ENCODE data around the gene PALS2.

PALS2 gene

DNA sequence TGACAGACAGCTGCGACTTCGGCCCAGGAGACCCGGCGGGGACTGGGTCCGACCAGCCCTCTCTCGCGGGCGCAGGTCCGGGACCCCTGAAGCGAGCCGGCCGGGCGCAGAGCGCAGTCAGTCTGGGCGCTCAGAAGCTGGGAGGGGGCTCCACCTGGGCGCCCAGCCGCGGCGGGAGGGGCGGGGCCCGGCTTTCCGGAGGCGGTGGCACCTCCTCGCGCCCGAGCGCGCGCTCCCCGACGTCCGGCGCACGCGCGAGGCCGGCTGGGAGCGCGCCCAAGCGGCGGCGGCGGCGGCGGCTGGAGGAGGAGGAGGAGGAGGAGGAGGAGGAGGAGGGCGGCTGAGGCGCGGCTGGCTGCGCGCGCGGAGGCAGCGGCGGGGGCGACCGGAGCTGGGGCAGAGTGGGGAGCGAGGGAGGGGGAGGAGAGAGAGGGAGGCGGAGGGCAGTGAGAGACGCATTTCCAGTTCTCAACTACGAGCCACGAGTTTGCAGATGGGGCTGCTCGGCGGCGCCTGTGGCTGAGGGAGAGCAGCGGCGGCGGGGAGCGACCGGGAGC, at the start of gene PALS2:
TSS of gene PALS2 (plus strand) at position 456 of the 557 bp plus-strand sequence. CDS start 50,216 bp downstream, outside the sequence.
- peak; percentile 81 for DNase-seq

DNA sequence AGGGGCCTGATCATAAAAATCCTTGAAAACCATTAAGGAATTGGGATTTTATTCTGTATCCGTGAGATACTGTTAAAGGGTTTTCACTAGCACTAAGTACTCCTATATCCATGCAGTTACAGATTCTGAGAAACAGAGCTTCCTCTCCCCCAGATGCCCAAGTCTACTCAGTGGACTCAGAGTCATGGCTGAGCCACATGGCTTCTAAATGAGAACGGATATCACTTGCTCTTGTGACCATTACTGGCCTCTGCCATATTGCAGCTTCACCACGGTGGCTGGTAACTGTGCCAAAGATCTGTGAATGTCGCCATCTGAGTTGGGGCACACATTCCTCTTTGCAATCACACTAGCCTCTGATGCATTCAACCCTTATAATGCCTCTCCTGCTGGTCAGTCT, 42.0 kb upstream of the PALS2 start:
- no peak for DNase-seq

DNA sequence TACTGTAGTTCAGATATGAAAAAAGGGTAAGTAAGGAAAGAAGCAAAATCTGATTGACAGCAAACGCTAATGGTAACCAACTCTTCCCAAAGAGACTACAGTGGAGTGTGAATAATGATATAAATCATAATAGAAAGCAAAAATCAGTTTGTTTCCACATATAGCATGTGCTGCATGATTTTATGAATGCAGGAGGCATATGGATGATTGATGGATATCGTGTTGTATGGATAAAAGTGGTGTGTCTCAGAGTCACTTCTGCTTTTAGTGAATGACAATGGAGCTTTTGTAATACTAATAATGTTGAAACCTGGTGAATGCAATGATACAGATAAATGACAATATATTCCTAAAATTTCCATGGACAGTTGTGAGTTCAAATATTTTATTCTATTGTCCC, 36.6 kb upstream of the PALS2 start:
- DNase-seq: no peak

DNA sequence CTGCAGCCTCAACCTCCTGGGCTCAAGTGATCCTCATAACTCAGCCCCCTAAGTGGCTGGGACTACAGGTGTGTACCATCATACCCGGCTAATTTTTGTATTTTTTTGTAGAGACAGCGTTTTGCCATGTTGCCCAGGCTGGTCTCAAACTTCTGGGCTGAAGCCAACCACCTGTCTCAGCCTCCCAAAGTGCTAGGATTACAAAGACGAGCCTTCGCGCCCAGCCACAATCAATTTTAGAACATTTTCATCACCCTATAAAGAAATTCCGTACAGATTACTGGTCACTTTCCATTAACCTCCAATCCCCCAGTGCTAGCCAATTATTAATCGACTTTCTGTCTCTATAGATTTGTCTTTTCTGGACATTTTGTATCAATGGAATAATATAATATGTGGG, 32.3 kb upstream of the PALS2 start:
- DNase-seq: no peak

- no peak for DNase-seq
Observed at GRCh38 chr7:24545215-24545614, 28.0 kb upstream of the PALS2 start.

DNA sequence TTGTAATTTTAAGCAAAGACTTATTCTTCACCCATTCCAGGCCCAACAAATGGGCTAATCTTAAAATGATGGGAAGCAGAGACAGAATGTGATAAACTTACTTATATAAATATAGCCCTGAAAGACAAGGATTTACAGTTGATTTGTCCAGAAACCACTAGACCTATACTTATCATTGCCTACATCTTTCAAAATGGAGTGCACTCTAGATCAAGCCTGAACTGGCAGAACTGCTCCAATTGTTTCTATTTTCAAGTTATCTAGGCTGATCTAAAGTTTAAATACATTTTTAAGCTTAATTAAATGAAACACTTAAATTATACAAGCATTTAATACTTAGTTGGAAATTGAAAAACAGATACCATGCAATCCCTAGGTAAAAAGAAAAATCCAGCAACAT, 24.9 kb upstream of the PALS2 start:
- DNase-seq: no peak

DNA sequence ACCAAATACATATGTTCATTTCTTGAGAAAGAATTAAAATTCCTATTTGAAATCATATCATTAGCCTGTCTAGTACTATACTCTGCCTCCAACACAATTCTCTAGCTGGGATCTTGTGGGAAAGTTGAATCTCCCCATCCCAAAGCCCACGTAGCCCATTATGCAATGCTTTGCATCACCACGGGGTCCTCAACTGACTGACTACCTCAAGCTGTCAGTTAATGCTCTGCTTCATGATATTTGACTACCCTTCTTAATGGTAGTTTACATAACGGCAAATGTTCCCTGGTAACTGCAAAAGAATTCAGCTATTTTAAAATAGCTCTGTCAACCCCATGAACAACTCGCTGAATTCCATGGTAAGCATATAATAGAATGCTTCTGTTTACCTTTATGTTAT, 23.3 kb upstream of the PALS2 start:
- no peak for DNase-seq

DNA sequence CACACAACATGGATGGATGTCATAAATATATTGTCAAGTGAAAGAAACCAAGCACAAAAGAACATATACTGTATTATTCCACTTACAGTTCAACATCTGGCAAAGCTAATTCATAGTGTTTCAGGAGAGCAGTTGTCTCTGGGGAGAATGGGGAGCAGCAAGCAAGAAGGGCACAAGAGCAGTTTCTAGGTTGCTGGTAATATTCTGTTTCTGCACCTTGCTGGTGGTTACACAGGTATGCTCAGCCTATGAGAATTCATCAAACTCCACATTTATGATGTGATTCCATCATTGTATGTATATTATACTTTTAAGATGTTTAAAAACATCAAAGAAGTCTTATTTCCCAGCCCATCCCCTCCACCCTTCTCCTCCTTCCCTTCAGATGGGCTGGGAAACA, 18.1 kb upstream of the PALS2 start:
- DNase-seq: no peak

DNA sequence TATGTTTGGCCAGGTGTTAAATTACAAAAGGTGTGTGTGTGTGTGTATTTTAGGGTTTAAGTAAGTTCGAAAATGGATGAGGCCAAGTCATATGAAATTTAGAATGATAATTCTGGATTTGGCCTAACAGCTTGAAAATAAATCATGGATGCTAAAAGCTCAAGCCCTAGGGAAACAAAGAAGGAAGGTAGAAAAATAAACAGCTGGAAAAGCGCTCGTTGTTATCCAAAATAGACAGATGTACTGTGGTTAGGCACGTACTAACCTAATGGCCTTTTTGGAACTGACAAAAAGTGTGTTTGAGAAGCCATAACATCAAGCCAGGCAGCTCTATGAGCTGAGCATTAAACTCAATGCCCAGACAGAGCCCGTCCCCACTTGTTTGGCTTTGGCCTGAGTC, 17.5 kb upstream of the PALS2 start:
- DNase-seq: no peak

- DNase-seq: no peak
Observed at GRCh38 chr7:24560772-24561171, 12.5 kb upstream of the PALS2 start.

DNA sequence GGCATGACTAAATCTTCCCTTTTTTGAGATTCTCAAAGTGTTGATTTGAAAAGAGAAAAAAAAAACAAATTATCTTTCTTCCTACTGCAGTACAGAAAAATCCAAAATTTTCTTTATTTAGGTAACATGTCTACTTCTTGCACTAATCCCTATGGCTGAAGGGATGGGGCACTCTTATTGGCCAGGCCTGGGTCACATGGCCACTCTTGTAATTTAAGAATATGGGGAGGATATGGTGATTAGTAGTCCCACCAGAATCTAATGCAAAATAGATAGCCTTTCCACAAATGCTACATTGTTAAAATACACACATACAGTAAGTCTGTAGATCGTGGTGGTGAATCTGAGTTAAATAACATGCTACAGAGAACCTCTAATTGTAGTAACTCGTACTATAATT, 7.0 kb upstream of the PALS2 start:
- no peak for DNase-seq

DNA sequence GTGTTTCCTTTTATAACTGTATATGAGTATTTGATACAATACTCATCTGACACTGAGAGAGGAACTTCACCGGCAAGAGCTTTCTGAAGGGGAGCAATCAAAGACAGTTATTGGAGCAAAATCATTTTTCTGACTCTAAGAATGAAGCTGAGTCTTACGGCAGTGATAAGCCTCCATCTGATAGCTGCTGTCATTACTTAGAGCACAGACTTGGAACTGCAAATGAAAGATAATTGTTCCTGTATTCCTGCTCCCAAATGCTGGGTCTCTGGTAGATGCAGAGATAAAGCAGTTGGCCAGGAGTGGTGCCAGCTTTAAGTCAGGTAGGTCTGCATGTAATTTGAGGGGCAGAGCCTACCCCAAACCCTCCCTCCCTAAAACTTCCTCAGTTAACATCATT, 2.3 kb upstream of the PALS2 start:
- DNase-seq: no peak

DNA sequence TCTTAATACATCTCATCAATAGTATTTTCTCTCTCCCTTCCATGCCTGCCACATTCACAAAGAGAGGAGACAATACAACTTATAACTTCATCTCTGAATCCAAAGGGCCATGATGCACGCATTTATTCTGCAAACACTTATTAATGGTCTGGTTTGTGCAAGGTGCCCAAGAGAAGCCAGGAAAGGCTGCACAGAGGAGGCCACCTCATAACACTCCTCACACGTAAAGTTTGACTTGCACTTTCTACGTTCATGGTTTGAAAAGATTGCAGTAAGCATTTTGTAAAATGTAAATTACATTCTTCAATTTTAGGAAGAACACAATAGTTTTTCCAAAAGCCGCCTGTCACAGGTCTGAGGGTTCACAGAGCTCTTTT, 1.2 kb upstream of the PALS2 start:
- DNase-seq: no peak

GRCh38 chr7:24572393-24572996, 757 bp upstream of the PALS2 start:
- DNase-seq: no peak

DNA sequence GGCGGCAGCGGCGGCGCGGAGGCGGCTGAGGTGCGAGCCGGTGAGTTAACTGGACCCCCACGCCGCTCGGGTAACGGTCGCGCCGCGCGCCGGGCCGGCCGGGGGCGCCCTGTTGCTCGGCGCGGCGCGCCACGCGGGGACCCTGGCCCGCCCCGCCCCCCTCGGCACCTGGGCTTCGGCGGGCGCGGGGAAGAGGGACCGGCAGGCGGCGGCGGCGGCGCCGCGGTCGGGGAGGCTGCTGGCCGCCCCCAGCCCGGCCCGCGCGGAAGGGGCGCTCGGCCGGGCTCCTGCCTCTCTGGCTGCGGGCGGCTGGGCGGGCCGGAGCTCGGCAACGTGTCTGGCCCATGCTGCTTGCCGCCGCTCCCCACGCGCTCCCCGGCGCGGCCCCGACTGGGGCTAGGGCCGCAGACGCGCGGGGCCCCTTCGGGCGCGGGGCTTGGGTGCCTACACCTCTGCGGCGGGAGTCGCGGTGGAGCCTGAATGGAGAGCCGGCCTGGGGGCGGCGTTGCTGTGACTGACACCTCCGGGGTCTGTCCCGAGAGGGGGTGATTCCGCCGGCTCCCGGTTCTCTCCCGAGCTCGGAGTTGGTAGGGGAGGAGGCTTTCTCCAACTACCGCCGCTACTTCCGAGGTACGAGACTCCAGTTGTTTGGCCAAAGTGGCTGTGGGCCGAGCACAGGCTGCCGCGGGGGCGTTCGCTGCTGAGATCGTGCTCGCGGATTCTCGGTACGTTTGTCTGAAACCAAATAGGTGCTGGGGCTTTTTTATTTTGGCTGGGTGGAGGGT, 494 bp downstream of the PALS2 start:
- DNase-seq: peak; percentile 61

DNA sequence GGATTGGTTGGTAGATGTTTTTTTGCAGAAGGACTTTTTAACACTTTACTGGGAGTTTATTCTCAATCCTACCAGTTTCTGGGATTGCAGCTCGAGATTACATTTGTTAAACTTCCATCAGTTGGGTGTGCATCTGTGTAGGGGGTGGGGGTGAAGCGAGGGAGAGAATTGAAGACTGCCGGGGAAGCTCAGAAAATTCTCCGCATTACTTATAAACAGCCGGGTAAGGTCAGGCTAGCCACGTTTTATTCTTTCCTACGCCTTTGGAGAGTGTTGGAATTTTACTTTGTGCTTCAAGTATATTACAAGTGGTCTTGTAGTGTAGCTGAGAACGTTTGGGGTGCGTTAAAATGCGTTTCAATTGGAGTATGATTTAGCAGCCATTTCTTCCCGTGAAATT, 1.1 kb downstream of the PALS2 start:
- no peak for DNase-seq

GRCh38 chr7:24574950-24575349, 1.7 kb downstream of the PALS2 start:
- DNase-seq: no peak

DNA sequence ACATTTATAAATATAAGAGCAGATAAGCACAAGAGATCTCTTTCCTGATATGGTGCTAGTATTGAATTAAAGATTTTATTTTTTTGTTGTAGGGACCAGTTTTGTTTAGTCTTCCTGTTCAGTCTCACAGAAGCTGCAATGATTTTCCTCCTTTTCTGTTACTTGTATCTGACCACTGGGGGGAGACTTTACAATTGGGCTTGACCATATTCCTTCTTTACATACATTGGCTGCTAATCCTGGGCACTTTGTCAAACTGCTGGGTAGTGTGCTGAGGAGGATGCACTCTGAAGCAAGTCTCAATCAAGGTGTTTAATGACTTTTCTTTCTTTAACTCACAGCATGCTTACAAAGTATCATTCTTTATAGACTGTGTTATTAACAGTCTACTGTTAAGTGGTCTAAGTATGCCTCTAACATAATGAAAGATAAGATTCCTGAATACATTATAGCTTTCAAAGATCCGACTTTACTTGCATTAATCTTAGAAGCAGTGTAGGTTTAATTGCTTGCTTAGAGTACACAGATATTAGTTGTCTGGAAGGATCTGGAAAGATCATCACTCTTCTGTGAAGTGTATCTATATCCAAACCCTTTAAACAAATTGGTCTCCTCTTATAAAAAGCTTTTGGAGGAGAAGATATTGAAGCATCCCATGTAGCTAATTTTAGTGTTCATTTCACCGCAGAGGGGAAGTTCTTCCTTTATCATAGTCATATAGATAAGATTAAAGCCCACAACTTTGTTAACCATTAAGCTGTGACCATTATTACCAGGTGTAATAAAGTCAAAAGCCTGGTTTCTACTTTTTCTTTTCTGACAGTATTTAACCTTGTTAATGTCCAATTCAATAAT, 3.1 kb downstream of the PALS2 start:
- peak; percentile 51 for DNase-seq

GRCh38 chr7:24578052-24578451, 4.8 kb downstream of the PALS2 start:
- DNase-seq: no peak

DNA sequence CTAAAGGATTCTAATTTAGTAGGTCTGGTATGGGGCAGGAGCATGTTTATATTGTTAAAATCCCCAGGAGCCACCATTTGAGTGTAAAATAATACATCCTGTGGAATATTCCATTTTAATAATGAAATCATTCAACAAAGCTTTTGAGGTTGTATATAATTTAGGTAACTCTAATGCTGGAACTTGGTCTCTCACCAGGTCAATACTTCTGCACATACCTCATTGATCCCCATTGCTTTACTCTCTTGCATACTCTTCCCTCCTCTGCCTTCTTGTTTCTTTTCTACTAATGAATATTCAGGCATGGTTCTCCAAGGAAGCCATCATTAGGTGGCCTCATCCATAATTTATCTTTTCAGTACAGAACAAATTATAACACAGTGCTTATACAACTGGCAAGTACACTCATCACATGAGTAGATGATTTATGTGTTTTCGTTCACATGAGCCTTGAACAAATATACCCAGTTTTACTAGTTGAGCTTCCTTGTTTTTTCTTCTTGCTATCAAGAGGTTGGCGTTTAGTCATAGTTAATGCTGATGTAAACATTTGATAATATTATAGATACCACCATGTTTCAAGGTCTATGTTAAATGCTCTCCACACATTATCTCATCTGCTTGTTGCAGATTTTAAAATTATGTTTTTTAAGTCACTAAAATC, 7.2 kb downstream of the PALS2 start:
- DNase-seq: no peak

DNA sequence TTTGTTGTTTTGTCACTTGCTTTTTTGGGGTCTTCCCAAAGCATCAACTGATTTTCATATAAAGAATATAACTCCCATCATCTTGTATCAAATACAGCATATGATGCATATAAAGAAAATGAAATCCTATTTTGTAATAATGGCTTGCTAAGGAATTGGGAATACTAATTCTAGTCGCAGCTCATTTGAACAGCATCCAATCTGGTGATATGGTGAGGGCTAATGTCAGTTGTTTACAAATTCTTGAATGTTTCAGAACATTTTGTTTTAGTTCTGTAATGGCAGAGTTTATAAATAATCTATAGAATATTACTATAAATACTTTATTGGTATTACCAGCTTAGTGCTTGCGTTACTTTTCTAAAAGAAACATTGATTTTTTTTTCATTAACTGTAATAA, 8.9 kb downstream of the PALS2 start:
- no peak for DNase-seq

- DNase-seq: no peak
Observed at GRCh38 chr7:24587853-24588252, 14.6 kb downstream of the PALS2 start.

DNA sequence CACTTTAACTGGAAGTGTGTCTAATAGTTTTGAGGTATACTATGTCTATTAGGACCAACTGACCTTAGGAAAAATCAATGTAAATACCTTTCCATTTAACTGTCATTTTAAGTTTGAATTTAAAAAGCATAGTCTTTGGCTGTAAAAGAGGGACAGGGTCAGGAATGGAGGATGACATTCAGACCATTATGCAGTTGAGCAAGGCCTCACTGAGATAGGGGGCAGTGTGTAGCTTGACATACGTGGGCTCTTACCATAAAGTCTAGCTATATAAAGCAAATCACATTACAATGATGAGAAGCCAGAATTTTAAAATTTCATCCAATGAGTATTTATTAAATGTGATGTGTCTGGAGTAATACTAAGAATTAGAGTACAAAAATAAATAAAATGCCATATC, 17.9 kb downstream of the PALS2 start:
- no peak for DNase-seq
